ENCODE data around the gene TJP3.

Gene TJP3

DNA sequence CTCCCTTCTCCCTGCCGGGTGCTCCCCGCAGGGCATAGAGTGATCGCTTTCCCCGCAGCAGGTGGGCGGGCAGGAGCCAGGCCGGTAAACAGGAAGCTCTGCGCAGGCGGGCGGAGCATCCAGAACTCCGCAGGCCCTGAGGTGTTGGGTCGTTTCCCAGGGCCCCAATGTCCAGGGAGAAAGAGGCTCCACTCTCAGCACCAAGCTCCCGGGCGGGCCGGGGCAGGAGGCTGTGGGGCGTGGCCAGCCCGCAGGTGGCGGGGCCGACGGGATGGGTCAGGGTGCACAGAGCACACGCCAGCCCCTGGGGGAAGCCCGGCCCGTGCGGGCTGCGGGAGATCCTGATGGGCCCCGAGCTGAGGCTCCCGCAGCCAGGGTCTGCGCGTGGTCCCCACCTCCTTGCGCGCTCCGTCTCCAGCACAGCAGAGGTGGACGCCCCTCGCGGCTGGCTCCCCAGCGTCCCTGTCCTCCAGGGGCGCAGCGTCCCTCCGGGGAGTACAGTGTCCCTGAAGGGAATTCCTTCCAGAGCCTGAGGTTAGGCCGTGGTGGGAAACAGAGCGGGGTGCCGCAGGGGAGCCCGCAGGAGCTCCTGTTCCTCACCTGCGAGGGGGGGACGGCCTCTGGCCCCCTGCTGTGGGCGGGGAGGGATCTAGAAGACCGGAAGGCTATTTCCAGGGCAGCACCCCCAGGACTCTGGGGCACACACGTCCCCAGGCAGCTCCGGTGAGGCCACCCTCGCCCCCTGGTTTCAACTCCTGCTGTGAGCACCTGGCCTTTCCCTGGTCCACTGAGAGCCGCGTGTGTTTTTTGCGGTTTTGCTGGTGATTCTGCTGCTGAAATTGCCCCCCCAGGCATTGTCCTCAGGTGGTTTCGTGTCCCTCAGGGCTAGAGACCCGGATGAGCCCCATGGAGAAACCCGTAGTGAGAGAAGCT lies 20.1 kb upstream of the TJP3 start:
- Histone ChIP-seq H2AFZ (ENCODE audit: low read length) (no peak overlapping the region), H3K18ac (ENCODE audit: low read length) (peak overlapping the region; percentile 90), H3K36me3 (replicated peaks in 1 of 2; ENCODE audit: control insufficient read depth in 2 of 2, insufficient read depth in 2 of 2, low read length in 2 of 2) (peaks cover 7 to 8% of the 10 kb centered on the region in 2 donors), H2BK15ac (ENCODE audit: low read length) (no peak overlapping the region), H3K9me3 (replicated peaks in 1 of 2; ENCODE audit: control insufficient read depth in 2 of 2, insufficient read depth in 1 of 2, low read depth in 1 of 2, low read length in 2 of 2) (peaks cover 6 to 15% of the 10 kb centered on the region in 2 donors), H3K14ac (ENCODE audit: low read length) (peak overlapping the region; percentile 99), H3K23ac (ENCODE audit: low read depth, low read length, poor library complexity) (peak overlapping the region; percentile 99), H2AK5ac (ENCODE audit: low read depth, low read length) (peak overlapping the region; percentile 92), H3K4me3 (ENCODE audit: low read length in 2 of 2) (peak overlapping the region in 1 of 2 donors; percentile 36), H2BK5ac (ENCODE audit: low read length) (peak overlapping the region; percentile 82), H2BK120ac (ENCODE audit: low read depth, low read length) (peak overlapping the region; percentile 31), H3K4me2 (ENCODE audit: insufficient read depth, low read length, poor library complexity, severe bottlenecking) (peak overlapping the region; percentile 40), H4K8ac (ENCODE audit: low read depth, low read length) (peak overlapping the region; percentile 17), H3K27me3 (ENCODE audit: control insufficient read depth in 3 of 3, insufficient read depth in 3 of 3, low read depth in 1 of 3, low read length in 3 of 3) (no peaks in the 10 kb centered on the region), H2BK12ac (ENCODE audit: low read length) (peak overlapping the region; percentile 84), H3K4ac (ENCODE audit: low read length) (peak overlapping the region; percentile 89), H3K9ac (ENCODE audit: low read depth, low read length, poor library complexity) (peak overlapping the region; percentile 77), H3K27ac (replicated peaks; ENCODE audit: low read length) (no peak overlapping the region), H3K79me1 (ENCODE audit: low read depth, low read length) (peaks cover 38% of the 10 kb centered on the region), H4K91ac (ENCODE audit: low read depth, low read length, poor library complexity) (no peak overlapping the region), H3K4me1 (ENCODE audit: control insufficient read depth in 2 of 2, insufficient read depth in 1 of 2, low read depth in 1 of 2, low read length in 2 of 2) (peaks cover 15 to 20% of the 10 kb centered on the region in 2 donors)
- WGBS, 2 donors (ENCODE audit: extremely low coverage in 2 of 2, insufficient read length in 2 of 2, insufficient replicate concordance in 1 of 2), result no CpG with 5 or more reads among the region's 55 CpGs
- DNase-seq (ENCODE audit: low spot score), result no peak

DNA sequence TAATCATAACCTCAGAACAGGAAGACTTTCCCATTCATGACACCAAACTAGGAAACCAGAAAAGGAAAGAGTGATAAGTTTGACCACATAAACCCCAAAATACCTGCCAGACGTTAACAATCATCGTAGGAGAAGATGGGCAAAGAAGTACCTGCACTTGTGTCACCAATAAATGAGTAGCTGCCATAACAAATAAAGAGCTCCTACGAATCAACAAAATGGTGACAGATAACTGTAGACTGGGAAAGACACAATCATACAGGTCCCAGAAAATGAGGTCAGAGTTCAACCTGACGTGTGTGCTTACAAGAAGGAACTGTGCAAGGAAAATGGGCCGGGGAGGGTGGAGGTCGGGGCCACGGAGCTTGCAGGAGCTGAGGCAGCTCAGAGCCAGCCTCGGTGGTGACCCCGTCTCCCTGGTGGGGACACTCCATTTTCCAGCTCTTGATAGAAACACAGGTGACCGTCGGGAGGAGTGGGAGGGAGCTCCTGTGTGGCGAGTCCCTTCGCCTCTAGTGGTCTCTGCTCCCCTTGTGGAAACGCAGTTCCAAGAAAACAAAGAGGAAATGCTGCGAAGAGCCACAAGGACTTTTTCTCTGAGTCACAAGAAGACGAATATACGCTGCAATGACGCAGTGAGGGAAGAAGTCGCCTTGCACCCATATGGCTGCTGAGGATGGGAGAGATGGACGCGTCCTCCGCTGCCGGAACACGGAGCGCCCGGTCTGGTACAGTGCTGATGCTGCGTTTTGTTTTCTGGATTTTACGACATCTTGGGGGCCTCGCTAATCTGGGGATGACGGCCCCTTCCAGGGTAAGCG lies 17.4 kb upstream of the TJP3 start:
- Histone ChIP-seq H3K4me1 (ENCODE audit: control insufficient read depth in 2 of 2, insufficient read depth in 1 of 2, low read depth in 1 of 2, low read length in 2 of 2) (peaks cover 0 to 13% of the 10 kb centered on the region in 2 donors), H2BK12ac (ENCODE audit: low read length) (no peak overlapping the region), H3K79me1 (ENCODE audit: low read depth, low read length) (peaks cover 40% of the 10 kb centered on the region), H3K4me3 (ENCODE audit: low read length in 2 of 2) (no peak overlapping the region), H3K36me3 (replicated peaks in 1 of 2; ENCODE audit: control insufficient read depth in 2 of 2, insufficient read depth in 2 of 2, low read length in 2 of 2) (peaks cover 3 to 7% of the 10 kb centered on the region in 2 donors), H2BK120ac (ENCODE audit: low read depth, low read length) (no peak overlapping the region), H3K4me2 (ENCODE audit: insufficient read depth, low read length, poor library complexity, severe bottlenecking) (no peak overlapping the region), H3K18ac (ENCODE audit: low read length) (no peak overlapping the region), H3K23ac (ENCODE audit: low read depth, low read length, poor library complexity) (peak overlapping the region; percentile 29), H4K91ac (ENCODE audit: low read depth, low read length, poor library complexity) (no peak overlapping the region), H3K4ac (ENCODE audit: low read length) (no peak overlapping the region), H2BK15ac (ENCODE audit: low read length) (no peak overlapping the region), H2AK5ac (ENCODE audit: low read depth, low read length) (peak overlapping the region; percentile 74), H2AFZ (ENCODE audit: low read length) (no peak overlapping the region), H3K9ac (ENCODE audit: low read depth, low read length, poor library complexity) (no peak overlapping the region), H2BK5ac (ENCODE audit: low read length) (no peak overlapping the region), H3K27ac (replicated peaks; ENCODE audit: low read length) (no peak overlapping the region), H3K27me3 (ENCODE audit: control insufficient read depth in 3 of 3, insufficient read depth in 3 of 3, low read depth in 1 of 3, low read length in 3 of 3) (no peaks in the 10 kb centered on the region), H3K14ac (ENCODE audit: low read length) (no peak overlapping the region), H4K8ac (ENCODE audit: low read depth, low read length) (no peak overlapping the region), H3K9me3 (replicated peaks in 1 of 2; ENCODE audit: control insufficient read depth in 2 of 2, insufficient read depth in 1 of 2, low read depth in 1 of 2, low read length in 2 of 2) (peaks cover 6 to 7% of the 10 kb centered on the region in 2 donors)
- no CpG with 5 or more reads among the region's 31 CpGs for WGBS, 2 donors (ENCODE audit: extremely low coverage in 2 of 2, insufficient read length in 2 of 2, insufficient replicate concordance in 1 of 2)
- no peak for DNase-seq (ENCODE audit: low spot score)

DNA sequence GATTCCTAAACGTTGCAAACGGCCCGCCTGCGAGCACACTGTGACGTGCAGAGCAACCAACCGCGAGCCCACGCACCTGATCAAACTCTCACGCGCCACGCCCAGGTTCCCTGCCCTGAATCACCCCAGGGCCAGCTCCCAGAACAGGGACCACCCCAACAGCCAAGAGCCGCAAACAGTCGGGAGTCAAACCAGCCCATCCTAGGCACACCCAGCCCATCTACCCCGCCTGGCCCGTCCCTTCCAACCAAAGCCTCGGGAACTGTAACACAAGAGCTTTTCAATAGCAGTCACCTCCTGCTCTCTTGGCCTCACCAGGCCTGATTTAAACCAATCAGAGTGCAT lies 16.8 kb upstream of the TJP3 start:
- no peak for DNase-seq (ENCODE audit: low spot score)
- no peak overlapping the region for H3K18ac ChIP-seq (ENCODE audit: low read length)
- no peak overlapping the region for H3K4me3 ChIP-seq (ENCODE audit: low read length in 2 of 2)
- peaks cover 3 to 7% of the 10 kb centered on the region in 2 donors for H3K36me3 ChIP-seq (replicated peaks in 1 of 2; ENCODE audit: control insufficient read depth in 2 of 2, insufficient read depth in 2 of 2, low read length in 2 of 2)
- H2BK5ac ChIP-seq (ENCODE audit: low read length), result no peak overlapping the region
- H3K27ac ChIP-seq (replicated peaks; ENCODE audit: low read length), result no peak overlapping the region
- no peak overlapping the region for H2BK120ac ChIP-seq (ENCODE audit: low read depth, low read length)
- H3K23ac ChIP-seq (ENCODE audit: low read depth, low read length, poor library complexity), result no peak overlapping the region
- peaks cover 0 to 13% of the 10 kb centered on the region in 2 donors for H3K4me1 ChIP-seq (ENCODE audit: control insufficient read depth in 2 of 2, insufficient read depth in 1 of 2, low read depth in 1 of 2, low read length in 2 of 2)
- H3K14ac ChIP-seq (ENCODE audit: low read length), result no peak overlapping the region
- H3K9me3 ChIP-seq (replicated peaks in 1 of 2; ENCODE audit: control insufficient read depth in 2 of 2, insufficient read depth in 1 of 2, low read depth in 1 of 2, low read length in 2 of 2), result peaks cover 6 to 7% of the 10 kb centered on the region in 2 donors
- H2BK12ac ChIP-seq (ENCODE audit: low read length), result no peak overlapping the region
- no peak overlapping the region for H3K4ac ChIP-seq (ENCODE audit: low read length)
- no peak overlapping the region for H2BK15ac ChIP-seq (ENCODE audit: low read length)
- peak overlapping the region; percentile 74 for H2AK5ac ChIP-seq (ENCODE audit: low read depth, low read length)
- H3K27me3 ChIP-seq (ENCODE audit: control insufficient read depth in 3 of 3, insufficient read depth in 3 of 3, low read depth in 1 of 3, low read length in 3 of 3), result no peaks in the 10 kb centered on the region
- H3K4me2 ChIP-seq (ENCODE audit: insufficient read depth, low read length, poor library complexity, severe bottlenecking), result no peak overlapping the region
- H3K79me1 ChIP-seq (ENCODE audit: low read depth, low read length), result peaks cover 43% of the 10 kb centered on the region
- H2AFZ ChIP-seq (ENCODE audit: low read length), result no peak overlapping the region
- H4K91ac ChIP-seq (ENCODE audit: low read depth, low read length, poor library complexity), result no peak overlapping the region
- no CpG with 5 or more reads among the region's 16 CpGs for WGBS, 2 donors (ENCODE audit: extremely low coverage in 2 of 2, insufficient read length in 2 of 2, insufficient replicate concordance in 1 of 2)
- H4K8ac ChIP-seq (ENCODE audit: low read depth, low read length), result no peak overlapping the region
- H3K9ac ChIP-seq (ENCODE audit: low read depth, low read length, poor library complexity), result no peak overlapping the region

DNA sequence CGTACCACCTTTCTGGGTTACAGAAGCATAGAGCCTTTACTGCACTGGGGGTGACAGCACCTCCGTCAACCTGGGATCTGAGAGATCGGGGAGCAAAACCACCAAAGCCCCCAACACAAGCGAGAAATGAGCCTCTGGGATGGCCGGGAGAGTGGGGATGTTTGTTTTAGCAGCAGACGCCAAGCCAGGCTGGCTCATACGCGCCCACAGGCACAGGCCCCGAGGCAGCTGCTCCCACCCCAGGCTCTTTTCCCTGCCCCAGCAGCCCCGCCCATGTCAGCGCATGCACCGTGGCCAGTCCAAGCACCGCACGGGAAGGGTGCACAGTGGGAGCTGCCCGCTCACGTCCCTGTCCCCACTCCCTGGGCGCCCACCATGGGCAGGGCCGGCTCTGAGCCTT lies 16.5 kb upstream of the TJP3 start:
- no peak overlapping the region for H3K27ac ChIP-seq (replicated peaks; ENCODE audit: low read length)
- DNase-seq (ENCODE audit: low spot score), result no peak
- peaks cover 0 to 13% of the 10 kb centered on the region in 2 donors for H3K4me1 ChIP-seq (ENCODE audit: control insufficient read depth in 2 of 2, insufficient read depth in 1 of 2, low read depth in 1 of 2, low read length in 2 of 2)
- no peak overlapping the region for H2BK120ac ChIP-seq (ENCODE audit: low read depth, low read length)
- no peak overlapping the region for H3K4ac ChIP-seq (ENCODE audit: low read length)
- H3K79me1 ChIP-seq (ENCODE audit: low read depth, low read length), result peaks cover 43% of the 10 kb centered on the region
- no peak overlapping the region for H3K4me2 ChIP-seq (ENCODE audit: insufficient read depth, low read length, poor library complexity, severe bottlenecking)
- no peak overlapping the region for H4K91ac ChIP-seq (ENCODE audit: low read depth, low read length, poor library complexity)
- H2BK12ac ChIP-seq (ENCODE audit: low read length), result no peak overlapping the region
- H3K18ac ChIP-seq (ENCODE audit: low read length), result no peak overlapping the region
- H3K9ac ChIP-seq (ENCODE audit: low read depth, low read length, poor library complexity), result no peak overlapping the region
- no peak overlapping the region for H2BK5ac ChIP-seq (ENCODE audit: low read length)
- H2AFZ ChIP-seq (ENCODE audit: low read length), result no peak overlapping the region
- WGBS, 2 donors (ENCODE audit: extremely low coverage in 2 of 2, insufficient read length in 2 of 2, insufficient replicate concordance in 1 of 2), result no CpG with 5 or more reads among the region's 18 CpGs
- no peak overlapping the region for H3K4me3 ChIP-seq (ENCODE audit: low read length in 2 of 2)
- H3K9me3 ChIP-seq (replicated peaks in 1 of 2; ENCODE audit: control insufficient read depth in 2 of 2, insufficient read depth in 1 of 2, low read depth in 1 of 2, low read length in 2 of 2), result peaks cover 6 to 7% of the 10 kb centered on the region in 2 donors
- no peak overlapping the region for H2BK15ac ChIP-seq (ENCODE audit: low read length)
- no peaks in the 10 kb centered on the region for H3K27me3 ChIP-seq (ENCODE audit: control insufficient read depth in 3 of 3, insufficient read depth in 3 of 3, low read depth in 1 of 3, low read length in 3 of 3)
- peaks cover 3 to 7% of the 10 kb centered on the region in 2 donors for H3K36me3 ChIP-seq (replicated peaks in 1 of 2; ENCODE audit: control insufficient read depth in 2 of 2, insufficient read depth in 2 of 2, low read length in 2 of 2)
- H2AK5ac ChIP-seq (ENCODE audit: low read depth, low read length), result peak overlapping the region; percentile 75
- peak overlapping the region; percentile 10 for H3K23ac ChIP-seq (ENCODE audit: low read depth, low read length, poor library complexity)
- no peak overlapping the region for H4K8ac ChIP-seq (ENCODE audit: low read depth, low read length)
- no peak overlapping the region for H3K14ac ChIP-seq (ENCODE audit: low read length)
